A673 (cell line): ENCODE results near the gene KDR.

ENCODE experiments used
- EZH2 ChIP-seq: fragments of 200-600 bp; sonication (generic); IDR thresholded peaks from 2 replicates; pipeline ENCODE4 v1.6.1; 2017; ENCODE audit warnings: borderline replicate concordance, low read depth, mild to moderate bottlenecking, mixed read lengths, antibody characterized with exemption, low read length; ENCODE audit not compliant: poor library complexity, severe bottlenecking
- TF ChIP-seq, protein P1 (sequence below): fragments of 300-800, 200-600 bp; sonication (generic); conservative IDR thresholded peaks from 2 replicates; pipeline ENCODE4 v1.5.1; 2017; ENCODE audit warnings: low read depth, mild to moderate bottlenecking, antibody characterized with exemption, low read length, moderate library complexity, mixed read lengths

DNA sequence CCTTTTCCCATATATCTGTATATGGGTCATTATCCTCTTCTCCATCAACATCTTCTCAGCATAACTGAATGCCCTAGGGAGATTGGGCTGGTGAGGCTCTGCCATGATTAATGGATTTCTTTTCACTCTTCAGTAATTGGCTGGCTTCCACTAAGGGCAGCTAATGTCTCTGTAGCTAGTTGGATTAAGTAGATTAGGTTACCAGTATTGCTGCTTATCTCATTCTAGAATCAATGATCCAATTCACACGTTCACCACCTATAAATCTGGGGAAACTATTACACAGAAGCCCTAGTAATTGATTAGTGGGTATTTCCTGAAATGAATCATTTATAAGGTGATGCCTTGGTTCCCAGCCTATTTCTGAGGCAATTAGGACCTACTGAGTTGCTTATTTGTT lies 94.8 kb downstream of the KDR start:
- TF ChIP-seq EZH2: no peak
- TF ChIP-seq, protein P1, sequence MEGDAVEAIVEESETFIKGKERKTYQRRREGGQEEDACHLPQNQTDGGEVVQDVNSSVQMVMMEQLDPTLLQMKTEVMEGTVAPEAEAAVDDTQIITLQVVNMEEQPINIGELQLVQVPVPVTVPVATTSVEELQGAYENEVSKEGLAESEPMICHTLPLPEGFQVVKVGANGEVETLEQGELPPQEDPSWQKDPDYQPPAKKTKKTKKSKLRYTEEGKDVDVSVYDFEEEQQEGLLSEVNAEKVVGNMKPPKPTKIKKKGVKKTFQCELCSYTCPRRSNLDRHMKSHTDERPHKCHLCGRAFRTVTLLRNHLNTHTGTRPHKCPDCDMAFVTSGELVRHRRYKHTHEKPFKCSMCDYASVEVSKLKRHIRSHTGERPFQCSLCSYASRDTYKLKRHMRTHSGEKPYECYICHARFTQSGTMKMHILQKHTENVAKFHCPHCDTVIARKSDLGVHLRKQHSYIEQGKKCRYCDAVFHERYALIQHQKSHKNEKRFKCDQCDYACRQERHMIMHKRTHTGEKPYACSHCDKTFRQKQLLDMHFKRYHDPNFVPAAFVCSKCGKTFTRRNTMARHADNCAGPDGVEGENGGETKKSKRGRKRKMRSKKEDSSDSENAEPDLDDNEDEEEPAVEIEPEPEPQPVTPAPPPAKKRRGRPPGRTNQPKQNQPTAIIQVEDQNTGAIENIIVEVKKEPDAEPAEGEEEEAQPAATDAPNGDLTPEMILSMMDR: no peak
